GM23248 (cell line): ENCODE results near the gene NAA40. TPM values are rescaled to one million over a fixed set of nuclear protein-coding genes. Genes with fewer than 3 reads are reported as not detected.

Source experiments
- DNase-seq: peaks from one replicate; pipeline ENCODE4 v3.0.0-alpha.2; 2015
- H2AFZ ChIP-seq: fragments of 200-600 bp; sonication (generic); 2 replicates; pipeline ENCODE4 v1.6.1; 2016; ENCODE audit warnings: antibody characterized with exemption
- H3F3A ChIP-seq: fragments of 200-600 bp; sonication (generic); 2 replicates; pipeline ENCODE4 v1.6.1; 2016; ENCODE audit warnings: mild to moderate bottlenecking, antibody characterized with exemption, mixed run types; ENCODE audit not compliant: insufficient read depth
- H3K27ac ChIP-seq: fragments of 200-600 bp; sonication (generic); 2 replicates; pipeline ENCODE4 v1.5.1; 2016; ENCODE audit warnings: mild to moderate bottlenecking
- H3K27me3 ChIP-seq: fragments of 200-600 bp; sonication (generic); replicated peaks from 2 replicates; pipeline ENCODE4 v1.6.1; 2016; ENCODE audit warnings: mild to moderate bottlenecking; ENCODE audit not compliant: insufficient read depth
- H3K36me3 ChIP-seq: fragments of 200-600 bp; sonication (generic); 2 replicates; pipeline ENCODE4 v1.6.1; 2016; ENCODE audit warnings: low read depth, mild to moderate bottlenecking
- H3K4me1 ChIP-seq: fragments of 200-600 bp; sonication (generic); 2 replicates; pipeline ENCODE4 v1.6.1; 2016; ENCODE audit warnings: mild to moderate bottlenecking; ENCODE audit not compliant: insufficient read depth
- H3K4me2 ChIP-seq: fragments of 200-600 bp; sonication (generic); one replicate; pipeline ENCODE4 v1.6.1; 2016; ENCODE audit warnings: mild to moderate bottlenecking; ENCODE audit not compliant: unreplicated experiment
- H3K4me3 ChIP-seq: fragments of 200-600 bp; sonication (generic); 2 replicates; pipeline ENCODE4 v1.5.1; 2016; ENCODE audit warnings: mild to moderate bottlenecking
- H3K79me2 ChIP-seq: fragments of 200-600 bp; sonication (generic); 2 replicates; pipeline ENCODE4 v1.6.1; 2016; ENCODE audit warnings: mild to moderate bottlenecking; ENCODE audit not compliant: insufficient read depth
- H3K9ac ChIP-seq: fragments of 200-600 bp; sonication (generic); 2 replicates; pipeline ENCODE4 v1.6.1; 2016; ENCODE audit warnings: mild to moderate bottlenecking
- H3K9me2 ChIP-seq: fragments of 200-600 bp; sonication (generic); 2 replicates; pipeline ENCODE4 v1.6.1; 2016; ENCODE audit warnings: mixed run types, mild to moderate bottlenecking, moderate library complexity; ENCODE audit not compliant: insufficient read depth
- H3K9me3 ChIP-seq: fragments of 200-600 bp; sonication (generic); one replicate; pipeline ENCODE4 v1.6.1; 2017; ENCODE audit warnings: low read depth
- H4K20me1 ChIP-seq: fragments of 200-600 bp; sonication (generic); 2 replicates; pipeline ENCODE4 v1.6.0; 2016; ENCODE audit not compliant: insufficient read depth
- EZH2 ChIP-seq: fragments of 200-600 bp; sonication (generic); IDR thresholded peaks from 2 replicates; pipeline ENCODE4 v1.6.1; 2018; ENCODE audit warnings: antibody characterized with exemption, mild to moderate bottlenecking; ENCODE audit not compliant: insufficient read depth, poor library complexity, severe bottlenecking
- EZH2phosphoT487 ChIP-seq: fragments of 200-600 bp; sonication (generic); IDR thresholded peaks from 2 replicates; pipeline ENCODE4 v1.6.1; 2018; ENCODE audit warnings: antibody characterized with exemption, moderate library complexity, mild to moderate bottlenecking, low read depth; ENCODE audit not compliant: insufficient read depth
- WGBS, 2 experiments: methylation state at CpG; one replicate each; pipeline ENCODE4 v1.1.6; 2015 to 2017; ENCODE audit warnings: low lambda C conversion rate in 2 of 2, low coverage in 1 of 2; ENCODE audit errors: missing lambda C conversion rate in 2 of 2; 5-methylcytosine and 5-hydroxymethylcytosine counted together
- in situ Hi-C: fragments of 300-500 bp; cut with MboI; formaldehyde crosslinking; loops from 2 replicates; pipeline ENCODE4 v1.15.0; 2020
- polyA plus RNA-seq: library from polyadenylated mRNA; unstranded; fragments of >200 nt; fragmentation: Nextera tagmentation; extraction: Ambion mirVana; gene quantifications from 2 replicates; pipeline ENCODE4 v1.2.1, GENCODE V29; 2016
- total RNA-seq: library from RNA; depleted of rRNA; stranded (reverse); fragments of >200 nt; shearing (Covaris generic); gene quantifications from 2 replicates; pipeline ENCODE4 v1.2.3, GENCODE V29; 2014

The NAA40 gene
- total and polyA plus RNA-seq, 2 experiments from 2014 or later: 11.7 to 12.0 TPM

DNA sequence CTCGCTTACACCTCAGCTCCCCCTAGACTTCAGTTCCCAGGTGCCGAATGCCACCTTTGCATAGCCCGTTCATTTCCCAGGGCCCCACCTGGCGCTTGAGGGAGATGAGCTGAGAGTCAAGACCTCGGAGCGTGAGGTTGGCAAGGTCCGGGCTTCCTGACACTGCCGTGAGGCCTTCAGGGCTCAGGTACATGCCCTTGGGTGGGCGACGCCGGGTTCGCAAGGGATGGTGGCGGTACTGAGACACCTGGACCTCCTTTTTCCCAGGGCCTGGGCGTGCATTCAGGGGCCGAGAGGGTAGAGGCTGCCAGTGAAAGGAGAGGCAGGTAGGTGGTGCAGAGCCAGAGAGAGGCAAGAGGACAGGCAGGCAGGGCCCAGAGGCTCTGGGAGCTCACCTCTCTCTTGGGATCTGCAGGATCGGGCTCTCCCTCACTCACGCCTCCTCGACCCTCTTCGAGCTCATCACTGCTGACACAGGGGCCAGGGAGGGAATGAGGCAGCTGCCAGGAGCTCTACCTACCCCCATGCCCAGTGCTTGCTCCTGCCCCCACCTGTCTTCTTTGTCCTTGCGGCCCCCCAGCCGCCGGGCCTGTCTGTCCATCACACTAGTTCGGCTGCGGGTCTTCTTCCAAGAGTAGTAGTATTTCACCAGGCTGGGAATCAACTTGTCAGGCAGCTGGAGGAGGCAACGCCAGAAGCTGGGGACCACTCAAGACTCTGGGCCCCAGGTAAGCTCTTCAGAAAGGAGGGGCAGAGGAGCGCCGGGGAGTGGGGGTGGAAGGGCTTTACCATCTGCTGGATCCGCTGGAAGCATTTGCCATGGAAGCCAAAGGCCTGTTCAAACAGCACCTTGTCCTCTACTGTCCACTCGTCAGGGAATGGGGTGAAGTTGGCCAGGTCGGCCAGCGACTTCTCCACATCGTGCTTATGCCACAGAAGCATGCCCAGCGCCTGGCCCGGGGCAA, 24.7 kb upstream of the NAA40 start:
- DNase-seq: no peak
- H3F3A ChIP-seq: 0 out of 2 replicates have a peak, but pooled peaks cover 6% of the 10 kb centered on the region
- H4K20me1 ChIP-seq: no peaks in the 10 kb centered on the region
- H3K79me2 ChIP-seq: no peaks in the 10 kb centered on the region
- no peak overlapping the region for H2AFZ ChIP-seq
- WGBS, 2 experiments: 82 to 84% methylated on average over 34 of the region's 34 CpGs
- in situ Hi-C loops: no loop called here
- H3K4me2 ChIP-seq: no peak overlapping the region
- H3K4me3 ChIP-seq: no peak overlapping the region
- no peak for TF ChIP-seq EZH2phosphoT487
- no peak for TF ChIP-seq EZH2
- no peaks in the 10 kb centered on the region for H3K36me3 ChIP-seq
- H3K27ac ChIP-seq: no peak overlapping the region
- peaks cover 12% of the 10 kb centered on the region; the same call in 1 of the 2 replicates for H3K4me1 ChIP-seq
- H3K27me3 ChIP-seq: no peaks in the 10 kb centered on the region
- no peaks in the 10 kb centered on the region for H3K9me3 ChIP-seq
- H3K9me2 ChIP-seq: no peaks in the 10 kb centered on the region
- H3K9ac ChIP-seq: no peak overlapping the region

DNA sequence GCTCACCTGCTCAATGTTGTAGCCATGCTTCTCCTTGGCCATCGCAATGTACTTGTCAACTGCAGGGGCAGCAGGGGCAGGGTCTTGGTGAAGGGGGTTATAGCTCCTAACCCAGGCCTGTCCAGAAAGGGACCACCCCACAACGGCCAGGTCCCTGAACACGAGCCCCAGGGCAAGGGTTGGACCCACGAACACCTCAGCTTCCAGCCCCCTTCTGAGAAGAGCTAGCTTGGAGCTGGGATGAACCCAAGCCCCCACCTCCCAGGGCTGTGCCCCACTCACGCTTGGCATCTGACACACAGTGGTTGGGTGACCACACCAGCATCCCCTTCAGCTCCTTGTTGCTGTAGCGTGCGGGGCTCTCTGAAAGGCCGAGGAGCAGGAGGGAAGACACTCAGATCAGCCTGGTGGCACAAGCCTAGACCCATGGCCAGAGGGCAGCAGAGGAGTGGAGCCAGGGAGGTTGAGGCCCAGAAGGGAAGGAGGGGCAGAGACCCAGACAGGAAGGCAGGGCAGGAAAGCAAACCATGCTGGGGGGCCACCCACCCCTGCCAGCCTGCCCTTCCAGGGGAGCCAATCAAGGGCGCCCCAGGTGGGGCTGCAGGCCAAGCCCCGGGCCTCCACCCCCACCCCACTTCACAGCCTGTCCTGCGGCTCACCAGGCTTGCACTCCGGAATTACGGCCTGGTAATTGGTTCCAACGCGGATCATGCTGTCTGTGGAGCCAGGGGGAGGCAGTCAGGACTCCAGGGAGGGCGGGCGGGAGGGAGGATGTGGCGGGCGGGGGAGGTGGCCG, 23.7 kb upstream of the NAA40 start:
- H3K9me2 ChIP-seq: no peaks in the 10 kb centered on the region
- no peak overlapping the region for H3K4me2 ChIP-seq
- in situ Hi-C loops: no loop called here
- no peaks in the 10 kb centered on the region for H4K20me1 ChIP-seq
- no peak overlapping the region for H3K4me3 ChIP-seq
- H3F3A ChIP-seq: 0 out of 2 replicates have a peak, but pooled peaks cover 6% of the 10 kb centered on the region
- DNase-seq: peak; percentile 36
- H3K79me2 ChIP-seq: no peaks in the 10 kb centered on the region
- H3K9me3 ChIP-seq: no peaks in the 10 kb centered on the region
- peaks cover 13% of the 10 kb centered on the region; the same call in 1 of the 2 replicates for H3K4me1 ChIP-seq
- no peak for TF ChIP-seq EZH2
- no peak overlapping the region for H3K9ac ChIP-seq
- no peaks in the 10 kb centered on the region for H3K36me3 ChIP-seq
- H2AFZ ChIP-seq: no peak overlapping the region
- H3K27me3 ChIP-seq: no peaks in the 10 kb centered on the region
- WGBS, 2 experiments: 52 to 79% methylated on average over 10 to 20 of the region's 20 CpGs
- H3K27ac ChIP-seq: no peak overlapping the region

DNA sequence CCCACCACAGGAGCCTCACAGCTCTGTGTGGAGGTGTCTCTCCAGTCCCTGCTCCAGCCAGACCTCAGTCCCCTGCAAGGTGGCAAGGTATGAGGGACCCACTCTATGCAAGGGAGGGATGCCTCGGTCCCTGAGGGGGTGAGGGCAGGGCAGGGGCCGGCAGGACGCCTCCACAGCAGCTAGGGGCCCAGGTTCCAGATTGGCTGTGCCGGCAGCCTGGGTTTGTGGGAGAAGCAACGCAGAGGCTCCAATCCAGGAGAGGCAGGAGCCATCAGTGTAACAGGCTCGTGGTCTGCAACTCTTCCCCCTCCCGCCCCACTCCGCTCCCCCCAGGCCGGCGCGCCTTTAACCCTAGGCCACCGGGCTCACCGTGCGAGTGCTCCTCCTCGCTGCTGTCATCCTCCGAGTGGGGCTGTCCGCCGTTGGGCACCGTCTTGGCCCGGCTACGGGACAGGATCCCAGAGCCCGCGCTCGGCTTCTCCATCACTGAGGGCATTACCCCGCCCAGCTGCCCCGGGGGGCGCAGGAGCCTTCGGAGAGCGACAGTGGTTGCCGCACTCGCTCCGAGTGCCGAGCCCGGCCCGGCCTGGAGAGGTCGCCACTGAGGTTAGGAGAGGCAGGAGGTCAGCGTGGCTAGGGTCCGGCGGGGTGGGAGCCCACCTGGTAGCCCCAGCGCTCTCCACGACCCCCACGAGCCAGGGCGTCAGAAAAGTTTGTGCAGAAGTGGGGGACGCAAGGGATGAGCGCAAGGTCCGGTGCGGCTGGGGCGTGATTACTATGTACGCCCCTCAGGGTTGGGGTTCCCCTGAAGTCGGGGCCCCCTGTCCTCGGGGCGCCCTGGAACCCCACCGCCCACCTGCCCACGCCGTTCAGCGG, 22.6 kb upstream of the NAA40 start:
- in situ Hi-C loops: no loop called here
- Histone ChIP-seq H3K9ac (peak overlapping the region; percentile 11), H3K4me1 (peaks cover 13% of the 10 kb centered on the region; the same call in 1 of the 2 replicates), H3K4me2 (peak overlapping the region; percentile 50), H3K36me3 (no peaks in the 10 kb centered on the region), H3K27ac (no peak overlapping the region), H3K79me2 (no peaks in the 10 kb centered on the region), H3F3A (0 out of 2 replicates have a peak, but pooled peaks cover 6% of the 10 kb centered on the region), H3K4me3 (peak overlapping the region; percentile 64), H3K27me3 (no peaks in the 10 kb centered on the region), H4K20me1 (no peaks in the 10 kb centered on the region), H3K9me3 (no peaks in the 10 kb centered on the region), H3K9me2 (no peaks in the 10 kb centered on the region), H2AFZ (no peak overlapping the region; the same call in 1 of the 2 replicates)
- DNase-seq: peak; percentile 64
- TF ChIP-seq EZH2 (no peak), EZH2phosphoT487 (no peak)
- WGBS, 2 experiments: 8 to 10% methylated on average over 44 to 46 of the region's 56 CpGs
